Gastrocnemius medialis (tissue), 4 donors: ENCODE results near the gene USP31. TPM values are rescaled to one million over a fixed set of nuclear protein-coding genes. Genes with fewer than 3 reads are reported as not detected.

Experiments used
- ATAC-seq, 2 donors: fragments of 150-250 bp; one replicate each; pipeline ENCODE4 v1.9.1; 2016
- DNase-seq, 2 donors: peaks; one replicate each; pipeline ENCODE4 v3.0.0-alpha.2; 2019
- H3K27ac ChIP-seq, 4 donors: fragments of 200-600 bp; sonication (generic); 1 replicate in 1 of 4; 2 replicates in 3 of 4; pipeline ENCODE4 v1.5.1; 2016 to 2018; ENCODE audit warnings: mild to moderate bottlenecking in 2 of 4, moderate library complexity in 1 of 4
- H3K27me3 ChIP-seq, 3 donors: fragments of 200-600 bp; sonication (generic) in 2 of 3; 1 replicate in 1 of 3; 2 replicates in 2 of 3; pipeline versions ENCODE4 v1.5.1 to v1.6.0; 2016 to 2019; ENCODE audit warnings: mild to moderate bottlenecking in 1 of 3, moderate library complexity in 1 of 3
- H3K36me3 ChIP-seq, 2 donors: fragments of 200-600 bp; sonication (generic) in 1 of 2; one replicate each; pipeline ENCODE4 v1.5.1; 2017 to 2018
- H3K4me1 ChIP-seq, 2 donors: fragments of 200-600 bp; sonication (generic) in 1 of 2; one replicate each; pipeline ENCODE4 v1.5.1; 2016 to 2017; ENCODE audit warnings: mild to moderate bottlenecking in 2 of 2
- H3K4me3 ChIP-seq, 4 donors: fragments of 200-600 bp; sonication (generic) in 3 of 4; 1 replicate in 1 of 4; 2 replicates in 3 of 4; pipeline ENCODE4 v1.5.1; 2016 to 2019; ENCODE audit warnings: mild to moderate bottlenecking in 2 of 4
- H3K9me3 ChIP-seq, 3 donors: fragments of 200-600 bp; sonication (generic) in 2 of 3; 1 replicate in 1 of 3; 2 replicates in 2 of 3; pipeline ENCODE4 v1.5.1; 2016 to 2019
- CTCF ChIP-seq, 5 experiments: fragments of 450-650 bp in 3 of 5; fragments of 200-600 bp in 2 of 5; sonication (generic) in 2 of 5; IDR thresholded peaks in 4 of 5; conservative IDR thresholded peaks in 1 of 5; 1 replicate in 4 of 5; 2 replicates in 1 of 5; pipeline ENCODE4 v1.5.1; 2016 to 2019; ENCODE audit warnings: antibody characterized with exemption in 5 of 5, mild to moderate bottlenecking in 3 of 5, moderate library complexity in 3 of 5
- POLR2A ChIP-seq, 2 donors: fragments of 450-650 bp; IDR thresholded peaks; one replicate each; pipeline ENCODE4 v1.6.1; 2017; ENCODE audit warnings: antibody characterized with exemption in 2 of 2, mild to moderate bottlenecking in 2 of 2, moderate library complexity in 2 of 2
- in situ Hi-C, 4 donors: fragments of 200-750 bp; cut with MboI; loops; one replicate each; pipeline versions ENCODE4 v1.15.0 to v1.8.0; 2017; ENCODE audit warnings: low sequenced_read_pairs in 4 of 4
- intact Hi-C: fragments of 100-400 bp; cut with DNase I; formaldehyde crosslinking; loops from one replicate; pipeline ENCODE4 v1.15.1; 2023; ENCODE audit warnings: low total_unique reads
- total RNA-seq, 4 donors: library from RNA; depleted of rRNA; stranded (reverse); fragments of >200 nt; gene quantifications; one replicate each; pipeline versions ENCODE4 v1.1.0 to v1.2.3, GENCODE V29; 2016

Gene USP31
- total RNA-seq, 4 donors from 2014 or later, result 13.2 to 23.3 (median 18.7) TPM

GRCh38 chr16:23014592-23014991, 134.7 kb downstream of the USP31 start:
- Histone ChIP-seq H3K9me3 (no peaks in the 10 kb centered on the region), H3K27ac (no peak overlapping the region), H3K27me3 (no peaks in the 10 kb centered on the region), H3K36me3 (no peaks in the 10 kb centered on the region), H3K4me3 (no peak overlapping the region), H3K4me1 (no peaks in the 10 kb centered on the region)
- intact Hi-C loops, result no loop called here
- ATAC-seq (no peak), DNase-seq (no peak)
- TF ChIP-seq CTCF (IDR thresholded peaks at IDR 0.05 in 4 of 5, conservative IDR thresholded peaks at IDR 0.05 in 1 of 5) (no peak), POLR2A (IDR thresholded peaks at IDR 0.05) (no peak)
- in situ Hi-C loops, result no loop called here

Other genes starting within 250 kb of the USP31 start
- under 1 TPM in 1 of 4 donors, not detected in 3; 0.58 TPM for gene SCNN1G, start 33.3 kb upstream of the USP31 start, total RNA-seq
- gene SCNN1B, start 152.8 kb upstream of the USP31 start, total RNA-seq, result 1 to 10 TPM in 2 of 4 donors, under 1 TPM in 2; 0.81 to 2.3 (median 0.99) TPM